ENCODE results near the gene ATG10. TPM values are rescaled to one million over a fixed set of nuclear protein-coding genes. Genes with fewer than 3 reads are reported as not detected.
"Not testable (repeated sequence)": the region's sequence is repeated elsewhere in the genome, so short reads cannot be mapped to it uniquely, and the experiment has no call there.

Gene ATG10
- total RNA-seq, 1 experiment from 2014 or later, result 11.8 TPM

DNA sequence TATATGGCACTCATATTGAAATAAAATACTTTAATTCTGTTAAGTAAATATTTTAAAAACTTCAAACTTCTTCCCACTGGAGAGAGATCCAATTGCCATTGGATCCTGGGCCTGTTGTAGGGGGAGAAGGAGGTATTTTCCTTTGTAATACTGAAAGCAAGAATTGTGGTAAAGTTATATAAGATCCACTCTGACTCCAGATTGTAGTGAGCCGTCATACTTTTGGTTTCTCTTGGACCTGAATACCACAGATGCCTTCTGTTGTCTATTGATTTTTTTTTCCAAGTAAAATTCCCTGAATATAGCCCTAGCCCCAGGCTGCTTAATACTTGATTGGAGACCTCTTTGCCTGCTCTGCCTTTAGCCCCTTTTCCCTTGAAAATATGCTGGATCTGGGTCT, 86.9 kb downstream of the ATG10 start:
- Histone ChIP-seq H3K27ac (ENCODE audit: low read length) (no peak overlapping the region), H3K36me3 (ENCODE audit: low read depth, low read length) (no peaks in the 10 kb centered on the region), H3K79me2 (ENCODE audit: low read length) (no peaks in the 10 kb centered on the region), H3K27me3 (ENCODE audit: low read length) (no peaks in the 10 kb centered on the region), H3K9ac (ENCODE audit: low read length) (no peak overlapping the region), H3K4me1 (ENCODE audit: insufficient read depth, low read length) (no peaks in the 10 kb centered on the region), H3K4me3 (ENCODE audit: low read length) (no peak overlapping the region), H3K9me3 (ENCODE audit: low read length) (no peaks in the 10 kb centered on the region), H3F3A (ENCODE audit: low read length, unreplicated experiment) (no peaks in the 10 kb centered on the region), H3K4me2 (ENCODE audit: low read length) (no peak overlapping the region), H2AFZ (ENCODE audit: low read length) (no peak overlapping the region), H3K9me2 (replicated peaks; ENCODE audit: low read length) (no peaks in the 10 kb centered on the region), H4K20me1 (ENCODE audit: low read length) (no peaks in the 10 kb centered on the region)
- ATAC-seq, result no peak
- intact Hi-C loops (cut with micrococcal nuclease), result no loop called here
- DNase-seq, result no peak
- no TSS peak for BruUV-seq (replicated peaks)
- TF ChIP-seq EZH2phosphoT487 (IDR thresholded peaks at IDR 0.05; ENCODE audit: borderline replicate concordance, low read length) (no peak), EZH2 (IDR thresholded peaks at IDR 0.05; ENCODE audit: low read length, unreplicated experiment) (no peak), CTCF (conservative IDR thresholded peaks at IDR 0.05; ENCODE audit: low read depth, low read length) (no peak)
- ChIA-PET POLR2A (ENCODE audit: unreplicated experiment) (no interaction called here), CTCF (no interaction called here)

DNA sequence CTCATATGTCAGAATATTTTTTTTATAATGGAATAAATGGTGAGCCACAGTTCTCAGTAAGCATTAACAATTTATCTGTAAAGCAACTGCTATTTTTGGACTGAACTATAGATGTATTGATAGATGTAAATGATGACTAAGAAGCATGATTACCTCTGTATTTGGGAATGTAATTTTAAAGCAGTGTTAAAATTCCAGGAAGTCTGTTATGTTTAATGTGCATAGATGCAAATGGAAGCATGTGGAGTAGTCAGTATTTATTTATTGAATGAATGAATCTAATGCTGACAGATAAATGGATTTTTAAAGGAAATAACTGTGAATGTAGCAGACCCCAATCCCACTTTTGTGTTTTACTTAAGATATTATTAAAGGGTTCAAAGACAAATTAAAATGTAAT, 95.0 kb downstream of the ATG10 start:
- ChIA-PET POLR2A (ENCODE audit: unreplicated experiment) (no interaction called here), CTCF (no interaction called here)
- Histone ChIP-seq H3K9me3 (ENCODE audit: low read length) (no peaks in the 10 kb centered on the region), H3F3A (ENCODE audit: low read length, unreplicated experiment) (no peaks in the 10 kb centered on the region), H3K27me3 (ENCODE audit: low read length) (no peaks in the 10 kb centered on the region), H3K36me3 (ENCODE audit: low read depth, low read length) (no peaks in the 10 kb centered on the region), H2AFZ (ENCODE audit: low read length) (no peak overlapping the region), H3K9ac (ENCODE audit: low read length) (no peak overlapping the region), H3K4me3 (ENCODE audit: low read length) (no peak overlapping the region), H3K79me2 (ENCODE audit: low read length) (no peaks in the 10 kb centered on the region), H3K27ac (ENCODE audit: low read length) (no peak overlapping the region), H3K9me2 (replicated peaks; ENCODE audit: low read length) (no peaks in the 10 kb centered on the region), H3K4me1 (ENCODE audit: insufficient read depth, low read length) (no peaks in the 10 kb centered on the region), H3K4me2 (ENCODE audit: low read length) (no peak overlapping the region), H4K20me1 (ENCODE audit: low read length) (no peaks in the 10 kb centered on the region)
- DNase-seq (no peak), ATAC-seq (no peak)
- BruUV-seq (replicated peaks), result no TSS peak
- intact Hi-C loops (cut with micrococcal nuclease), result no loop called here
- TF ChIP-seq CTCF (conservative IDR thresholded peaks at IDR 0.05; ENCODE audit: low read depth, low read length) (no peak), EZH2phosphoT487 (IDR thresholded peaks at IDR 0.05; ENCODE audit: borderline replicate concordance, low read length) (no peak), EZH2 (IDR thresholded peaks at IDR 0.05; ENCODE audit: low read length, unreplicated experiment) (no peak)

DNA sequence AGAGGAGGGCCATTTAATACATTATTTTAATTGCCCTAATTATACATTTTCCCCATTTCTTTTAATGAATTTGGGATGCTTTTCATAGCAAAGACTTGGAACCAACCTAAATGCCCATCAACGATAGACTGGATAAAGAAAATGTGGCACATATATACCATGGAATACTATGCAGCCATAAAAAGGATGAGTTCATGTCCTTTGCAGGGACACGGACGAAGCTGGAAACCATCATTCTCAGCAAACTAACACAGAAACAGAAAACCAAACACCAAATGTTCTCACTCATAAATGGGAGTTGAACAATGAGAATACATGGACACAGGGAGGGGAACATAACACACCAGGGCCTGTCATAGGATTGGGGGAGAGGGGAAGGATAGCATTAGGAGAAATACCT, 96.2 kb downstream of the ATG10 start:
- ATAC-seq, result not testable (repeated sequence)

More for the DNA sequence above, 96.2 kb downstream of the ATG10 start:
- H4K20me1 ChIP-seq (ENCODE audit: low read length); H3K79me2 ChIP-seq (ENCODE audit: low read length); H3F3A ChIP-seq (ENCODE audit: low read length, unreplicated experiment); DNase-seq; H3K36me3 ChIP-seq (ENCODE audit: low read depth, low read length); CTCF ChIA-PET; H3K9me2 ChIP-seq (replicated peaks; ENCODE audit: low read length); POLR2A ChIA-PET (ENCODE audit: unreplicated experiment); H3K27me3 ChIP-seq (ENCODE audit: low read length); intact Hi-C loops (cut with micrococcal nuclease); H3K4me3 ChIP-seq (ENCODE audit: low read length); H3K4me1 ChIP-seq (ENCODE audit: insufficient read depth, low read length); H2AFZ ChIP-seq (ENCODE audit: low read length); H3K27ac ChIP-seq (ENCODE audit: low read length); H3K9me3 ChIP-seq (ENCODE audit: low read length); BruUV-seq (replicated peaks); H3K9ac ChIP-seq (ENCODE audit: low read length); H3K4me2 ChIP-seq (ENCODE audit: low read length): not testable (repeated sequence)
